ENCODE measurements around the gene ANKRD39.
A peak's percentile ranks its signal among the peaks of the same experiment; 100 is the strongest.

GRCh38 chr2:96801005-96801785 lies 56.6 kb downstream of the ANKRD39 start:
- TF ChIP-seq ATF3 (IDR thresholded peaks at IDR 0.05) (no peak), CTCF (IDR thresholded peaks at IDR 0.05; ENCODE audit: low read depth, low read length, missing input control) (peak; percentile 92), RAD21 (IDR thresholded peaks at IDR 0.05) (peak; percentile 88 to 95), SP1 (IDR thresholded peaks at IDR 0.05) (no peak), YY1 (IDR thresholded peaks at IDR 0.05) (no peak), ZBTB33 (IDR thresholded peaks at IDR 0.05) (no peak), MAX (IDR thresholded peaks at IDR 0.05) (no peak), REST (IDR thresholded peaks at IDR 0.05) (no peak), GABPA (IDR thresholded peaks at IDR 0.05 in 1 of 2, conservative IDR thresholded peaks at IDR 0.05 in 1 of 2) (no peak)
